Activated gamma-delta T cell treated with Interleukin-2 at 50 U/mL for 16 hours (primary cell): ENCODE data around the gene DHFR.

Experiments used
- DNase-seq: peaks from one replicate; pipeline ENCODE4 v3.0.0-alpha.2; 2020

DHFR gene

GRCh38 chr5:80654054-80654390, 761 bp downstream of the DHFR start:
- no peak for DNase-seq

GRCh38 chr5:80653502-80653901, 1.3 kb downstream of the DHFR start:
- no peak for DNase-seq

- no peak for DNase-seq
Observed at GRCh38 chr5:80646926-80647325, 7.9 kb downstream of the DHFR start.

- DNase-seq: no peak
Observed at GRCh38 chr5:80644900-80645299, 9.9 kb downstream of the DHFR start.

GRCh38 chr5:80641353-80641752, 13.4 kb downstream of the DHFR start:
- DNase-seq: no peak

- DNase-seq: no peak
Observed at GRCh38 chr5:80634193-80634592, 20.6 kb downstream of the DHFR start.

- no peak for DNase-seq
Observed at GRCh38 chr5:80632700-80633099, 22.1 kb downstream of the DHFR start.

GRCh38 chr5:80631278-80632259, 23.2 kb downstream of the DHFR start:
- DNase-seq: no peak

- no peak for DNase-seq
Observed at GRCh38 chr5:80629281-80629680, 25.5 kb downstream of the DHFR start.

GRCh38 chr5:80625230-80625629, 29.6 kb downstream of the DHFR start:
- DNase-seq: no peak

GRCh38 chr5:80623999-80624398, 30.8 kb downstream of the DHFR start:
- DNase-seq: no peak

GRCh38 chr5:80622756-80623155, 32.0 kb downstream of the DHFR start:
- DNase-seq: no peak

GRCh38 chr5:80620211-80620610, 34.6 kb downstream of the DHFR start:
- DNase-seq: no peak

GRCh38 chr5:80619086-80619485, 35.7 kb downstream of the DHFR start:
- no peak for DNase-seq

GRCh38 chr5:80618438-80618837, 36.3 kb downstream of the DHFR start:
- DNase-seq: no peak

- DNase-seq: no peak
Observed at GRCh38 chr5:80615266-80615914, 39.4 kb downstream of the DHFR start.

GRCh38 chr5:80609692-80610091, 45.1 kb downstream of the DHFR start:
- no peak for DNase-seq

GRCh38 chr5:80608731-80609130, 46.1 kb downstream of the DHFR start:
- no peak for DNase-seq

- DNase-seq: no peak
Observed at GRCh38 chr5:80607832-80608231, 47.0 kb downstream of the DHFR start.

GRCh38 chr5:80607343-80607742, 47.4 kb downstream of the DHFR start:
- no peak for DNase-seq

- peak; percentile 3 for DNase-seq
Observed at GRCh38 chr5:80600943-80601693, 53.7 kb downstream of the DHFR start.

GRCh38 chr5:80597500-80597899, 57.3 kb downstream of the DHFR start:
- no peak for DNase-seq

GRCh38 chr5:80594810-80595209, 60.0 kb downstream of the DHFR start:
- DNase-seq: no peak

- no peak for DNase-seq
Observed at GRCh38 chr5:80592761-80593160, 62.0 kb downstream of the DHFR start.
